ENCODE data around the gene MEOX1. TPM values are rescaled to one million over a fixed set of nuclear protein-coding genes. Genes with fewer than 3 reads are reported as not detected.

The MEOX1 gene
- total and polyA plus RNA-seq, 8 donors = 1.2 to 5.1 (median 2.6) TPM; not detected in 3

DNA sequence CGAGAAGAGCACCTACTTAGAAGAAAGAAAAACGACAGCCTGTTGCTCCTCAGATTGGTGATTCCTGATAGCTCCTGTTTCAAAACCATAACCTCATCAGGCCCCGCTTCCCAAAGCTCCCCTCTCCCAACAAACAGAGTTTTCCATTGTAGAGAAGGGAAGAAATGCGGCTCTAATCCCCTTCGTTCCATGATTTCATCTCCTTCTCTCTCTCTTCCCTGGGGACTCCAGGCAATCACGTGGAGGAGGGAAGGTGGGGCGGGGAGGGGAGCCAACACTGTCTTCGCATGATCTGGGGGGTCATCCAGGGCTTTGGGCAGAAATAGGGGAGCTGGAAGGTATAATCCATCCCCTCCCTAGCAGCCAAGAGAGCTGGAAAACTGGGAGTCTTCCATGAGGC is 43.4 kb downstream of the MEOX1 start:
- TF ChIP-seq POLR2AphosphoS5 (IDR thresholded peaks at IDR 0.05) (no peak), POLR2A (IDR thresholded peaks at IDR 0.05) (no peak), EP300 (IDR thresholded peaks at IDR 0.05) (no peak)
- TF ChIP-seq, protein P1, sequence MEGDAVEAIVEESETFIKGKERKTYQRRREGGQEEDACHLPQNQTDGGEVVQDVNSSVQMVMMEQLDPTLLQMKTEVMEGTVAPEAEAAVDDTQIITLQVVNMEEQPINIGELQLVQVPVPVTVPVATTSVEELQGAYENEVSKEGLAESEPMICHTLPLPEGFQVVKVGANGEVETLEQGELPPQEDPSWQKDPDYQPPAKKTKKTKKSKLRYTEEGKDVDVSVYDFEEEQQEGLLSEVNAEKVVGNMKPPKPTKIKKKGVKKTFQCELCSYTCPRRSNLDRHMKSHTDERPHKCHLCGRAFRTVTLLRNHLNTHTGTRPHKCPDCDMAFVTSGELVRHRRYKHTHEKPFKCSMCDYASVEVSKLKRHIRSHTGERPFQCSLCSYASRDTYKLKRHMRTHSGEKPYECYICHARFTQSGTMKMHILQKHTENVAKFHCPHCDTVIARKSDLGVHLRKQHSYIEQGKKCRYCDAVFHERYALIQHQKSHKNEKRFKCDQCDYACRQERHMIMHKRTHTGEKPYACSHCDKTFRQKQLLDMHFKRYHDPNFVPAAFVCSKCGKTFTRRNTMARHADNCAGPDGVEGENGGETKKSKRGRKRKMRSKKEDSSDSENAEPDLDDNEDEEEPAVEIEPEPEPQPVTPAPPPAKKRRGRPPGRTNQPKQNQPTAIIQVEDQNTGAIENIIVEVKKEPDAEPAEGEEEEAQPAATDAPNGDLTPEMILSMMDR (IDR thresholded peaks at IDR 0.05) = no peak
- Histone ChIP-seq H3K27me3 (no peaks in the 10 kb centered on the region), H3K36me3 (no peaks in the 10 kb centered on the region), H3K9me3 (no peaks in the 10 kb centered on the region), H3K4me1 (peaks cover 3 to 28% (median 15%) of the 10 kb centered on the region in 4 donors), H3K27ac (no peak overlapping the region), H3K4me3 (no peak overlapping the region)
- WGBS, 5 donors = 86 to 96% (median 91%) methylated on average over 8 of the region's 8 CpGs
- intact Hi-C loops (cut with DNase I; ENCODE audit: low total_unique reads) = no loop called here
- DNase-seq = no peak

DNA sequence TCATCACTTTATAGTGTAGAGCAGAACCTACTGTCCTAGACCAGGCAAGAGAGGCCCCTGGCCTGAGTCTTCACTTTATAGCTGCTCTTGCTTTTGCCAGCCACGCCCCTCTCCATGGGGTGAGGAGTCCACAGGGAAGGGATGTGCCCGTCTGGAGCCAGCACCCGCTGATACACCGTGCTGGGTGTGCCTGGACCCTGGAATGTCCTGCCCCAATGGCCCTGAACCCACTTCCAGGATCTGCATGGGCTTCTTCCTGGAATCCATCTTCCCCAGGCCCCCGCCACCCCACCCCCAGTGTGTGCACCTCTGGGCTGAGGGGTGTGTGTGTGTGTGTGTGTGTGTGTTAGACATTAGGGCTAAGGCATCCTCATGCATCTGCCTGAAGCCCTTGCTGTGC is 44.9 kb downstream of the MEOX1 start:
- whole genome bisulfite sequencing, 5 donors = 72 to 84% (median 82%) methylated on average over 5 of the region's 5 CpGs
- H3K4me3 ChIP-seq = no peak overlapping the region
- no peak for TF ChIP-seq POLR2A (IDR thresholded peaks at IDR 0.05)
- TF ChIP-seq, protein P1 (IDR thresholded peaks at IDR 0.05) = no peak
- no peak for TF ChIP-seq EP300 (IDR thresholded peaks at IDR 0.05)
- no peak for TF ChIP-seq POLR2AphosphoS5 (IDR thresholded peaks at IDR 0.05)

DNA sequence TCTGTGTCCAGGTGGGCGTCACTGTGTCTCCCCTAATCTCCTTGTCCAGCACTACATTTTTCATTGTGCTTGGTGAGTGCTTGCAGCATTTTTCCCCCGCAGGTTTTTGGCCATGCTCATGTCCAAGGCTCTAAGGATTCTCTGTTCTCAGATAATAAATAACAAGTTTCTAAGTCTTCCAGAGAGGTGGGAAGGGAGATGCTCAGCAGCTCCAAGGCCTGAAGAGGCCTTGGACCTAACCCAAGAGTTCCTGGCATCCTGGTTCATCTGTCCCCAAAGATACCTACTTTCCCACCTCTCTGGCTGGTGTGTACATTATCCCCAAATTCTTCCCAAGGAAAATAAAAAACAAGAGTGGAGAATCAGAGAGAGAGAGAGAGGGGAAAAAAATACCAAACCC is 45.3 kb downstream of the MEOX1 start:
- 87 to 90% (median 89%) methylated on average over 2 of the region's 2 CpGs for WGBS, 5 donors
- no peaks in the 10 kb centered on the region for H3K9me3 ChIP-seq
- H3K27me3 ChIP-seq = no peaks in the 10 kb centered on the region
- H3K27ac ChIP-seq = no peak overlapping the region
- no peaks in the 10 kb centered on the region for H3K36me3 ChIP-seq
- no peak for TF ChIP-seq POLR2A (IDR thresholded peaks at IDR 0.05)
- TF ChIP-seq EP300 (IDR thresholded peaks at IDR 0.05) = no peak
- TF ChIP-seq, protein P1 (IDR thresholded peaks at IDR 0.05) = no peak
- TF ChIP-seq POLR2AphosphoS5 (IDR thresholded peaks at IDR 0.05) = no peak
- intact Hi-C loops (cut with DNase I; ENCODE audit: low total_unique reads) = no loop called here
- DNase-seq = no peak
- no peak overlapping the region for H3K4me3 ChIP-seq
- peaks cover 3 to 28% (median 15%) of the 10 kb centered on the region in 4 donors for H3K4me1 ChIP-seq

More for the DNA sequence above, 44.9 kb downstream of the MEOX1 start:
- H3K9me3 ChIP-seq = no peaks in the 10 kb centered on the region
- intact Hi-C loops (cut with DNase I; ENCODE audit: low total_unique reads) = no loop called here
- no peak for DNase-seq
- H3K4me1 ChIP-seq = peaks cover 3 to 28% (median 15%) of the 10 kb centered on the region in 4 donors
- H3K27me3 ChIP-seq = no peaks in the 10 kb centered on the region
- H3K27ac ChIP-seq = no peak overlapping the region
- no peaks in the 10 kb centered on the region for H3K36me3 ChIP-seq

DNA sequence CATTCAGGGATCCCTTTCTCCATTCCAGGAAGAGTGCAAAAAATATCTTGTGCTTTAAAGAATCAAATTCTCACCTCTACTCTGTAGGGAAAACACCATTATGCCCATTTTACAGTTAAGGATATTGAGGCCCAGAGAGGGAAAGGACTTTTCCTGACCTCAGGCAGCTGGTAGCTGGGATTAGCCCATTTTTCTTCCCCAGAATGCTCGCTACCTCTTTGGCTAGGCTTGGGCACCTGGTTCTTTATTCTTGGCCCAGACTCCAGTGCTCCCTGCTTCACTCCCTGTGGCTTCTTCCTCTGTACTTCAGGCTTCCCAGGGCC is 45.7 kb downstream of the MEOX1 start:
- no peak overlapping the region for H3K4me3 ChIP-seq
- H3K4me1 ChIP-seq = peaks cover 3 to 26% (median 12%) of the 10 kb centered on the region in 4 donors
- 89 to 100% (median 96%) methylated on average over 1 of the region's 1 CpG for WGBS, 5 donors
- no peak for TF ChIP-seq POLR2AphosphoS5 (IDR thresholded peaks at IDR 0.05)
- TF ChIP-seq POLR2A (IDR thresholded peaks at IDR 0.05) = no peak
- TF ChIP-seq, protein P1 (IDR thresholded peaks at IDR 0.05) = no peak
- TF ChIP-seq EP300 (IDR thresholded peaks at IDR 0.05) = no peak
- DNase-seq = no peak
- no peaks in the 10 kb centered on the region for H3K9me3 ChIP-seq
- H3K27ac ChIP-seq = no peak overlapping the region
- no peaks in the 10 kb centered on the region for H3K36me3 ChIP-seq
- H3K27me3 ChIP-seq = no peaks in the 10 kb centered on the region
- intact Hi-C loops (cut with DNase I; ENCODE audit: low total_unique reads) = no loop called here

Measured in stomach (tissue), 9 donors.